SK-N-SH (cell line): ENCODE results near the gene SPTAN1. TPM values are rescaled to one million over a fixed set of nuclear protein-coding genes. Genes with fewer than 3 reads are reported as not detected.

Experiments used
- CTCF ChIA-PET: fragments of 300-600, 350-600 bp; formaldehyde crosslinking; extraction: SDS; loops from one replicate; lab custom pipeline; 2021; lab: Yijun Ruan, JAX
- POLR2A ChIA-PET: fragments of 350-600 bp; sonication (Branson Sonifier 250); formaldehyde crosslinking; extraction: SDS; loops from one replicate; lab custom pipeline; 2020; ENCODE audit warnings: antibody characterized with exemption, inconsistent platforms; lab: Yijun Ruan, JAX
- DNase-seq: peaks from one replicate; pipeline ENCODE4 v3.0.0; 2012
- H2AFZ ChIP-seq: fragments of 200-600 bp; sonication (generic); 2 replicates; pipeline ENCODE4 v1.8.1; 2016; ENCODE audit warnings: antibody characterized with exemption, mild to moderate bottlenecking, low read depth
- H3F3A ChIP-seq: fragments of 200-600 bp; sonication (generic); replicated peaks from 2 replicates; pipeline ENCODE3; 2016; ENCODE audit warnings: antibody characterized with exemption, mild to moderate bottlenecking; ENCODE audit not compliant: insufficient read depth
- H3K27ac ChIP-seq, 2 experiments: fragments of 200-500 bp in 1 of 2; fragments of 200-600 bp in 1 of 2; sonication (Bioruptor generic) in 1 of 2; sonication (generic), shearing (Covaris generic) in 1 of 2; 2 replicates each; pipeline versions ENCODE4 v1.5.1 to v1.6.1; 2014 to 2016; ENCODE audit warnings: low read depth in 2 of 2, inconsistent platforms in 1 of 2, low read length in 1 of 2, mild to moderate bottlenecking in 1 of 2, mixed read lengths in 1 of 2
- H3K27me3 ChIP-seq: fragments of 200-600 bp; sonication (generic), shearing (Covaris generic); 2 replicates; pipeline ENCODE4 v1.6.1; 2016; ENCODE audit warnings: mixed run types; ENCODE audit not compliant: insufficient read depth
- H3K36me3 ChIP-seq, 2 experiments: fragments of 200-500 bp in 1 of 2; fragments of 200-600 bp in 1 of 2; sonication (Bioruptor generic) in 1 of 2; sonication (generic) in 1 of 2; replicated peaks in 1 of 2; 2 replicates each; pipeline versions ENCODE3 to v1.5.1; 2014 to 2016; ENCODE audit warnings: low read length in 1 of 2, mild to moderate bottlenecking in 1 of 2; ENCODE audit not compliant: insufficient read depth in 2 of 2, control insufficient read depth in 1 of 2
- H3K4me1 ChIP-seq, 2 experiments: fragments of 200-500 bp in 1 of 2; fragments of 200-600 bp in 1 of 2; sonication (Bioruptor generic) in 1 of 2; sonication (generic), shearing (Covaris generic) in 1 of 2; 2 replicates each; pipeline versions ENCODE4 v1.5.1 to v1.6.1; 2014 to 2016; ENCODE audit warnings: low read depth in 1 of 2, low read length in 1 of 2, mixed run types in 1 of 2; ENCODE audit not compliant: insufficient read depth in 2 of 2, control insufficient read depth in 1 of 2
- H3K4me2 ChIP-seq: fragments of 200-600 bp; sonication (generic), shearing (Covaris generic); 2 replicates; pipeline ENCODE4 v1.6.1; 2017; ENCODE audit warnings: mixed run types
- H3K4me3 ChIP-seq, 2 experiments: fragments of 200-500 bp in 1 of 2; fragments of 200-600 bp in 1 of 2; sonication (Bioruptor generic) in 1 of 2; sonication (generic), shearing (Covaris generic) in 1 of 2; 2 replicates each; pipeline versions ENCODE4 v1.5.1 to v1.8.1; 2014 to 2016; ENCODE audit warnings: low read depth in 2 of 2, inconsistent platforms in 1 of 2, low read length in 1 of 2, mild to moderate bottlenecking in 1 of 2, mixed read lengths in 1 of 2, moderate library complexity in 1 of 2
- H3K79me2 ChIP-seq: fragments of 200-600 bp; sonication (generic); 2 replicates; pipeline ENCODE4 v1.8.1; 2017; ENCODE audit warnings: mild to moderate bottlenecking; ENCODE audit not compliant: insufficient read depth
- H3K9ac ChIP-seq: fragments of 200-600 bp; sonication (generic); 2 replicates; pipeline ENCODE4 v1.6.1; 2017; ENCODE audit warnings: mixed run types
- H3K9me2 ChIP-seq: fragments of 200-600 bp; sonication (generic); 2 replicates; pipeline ENCODE4 v1.6.1; 2017; ENCODE audit warnings: mixed run types
- H3K9me3 ChIP-seq: fragments of 200-600 bp; sonication (generic); 2 replicates; pipeline ENCODE4 v1.6.1; 2017; ENCODE audit warnings: mixed run types, mild to moderate bottlenecking, moderate library complexity
- H4K20me1 ChIP-seq: fragments of 200-600 bp; sonication (generic); 2 replicates; pipeline ENCODE4 v1.6.1; 2017; ENCODE audit warnings: mild to moderate bottlenecking, mixed run types; ENCODE audit not compliant: insufficient read depth
- CHD2 ChIP-seq: fragments of 150-350 bp; IDR thresholded peaks from 2 replicates; pipeline ENCODE4 v1.6.1; 2018; ENCODE audit warnings: low read length; ENCODE audit not compliant: partially characterized antibody
- CTCF ChIP-seq: fragments of 200-600 bp; sonication (generic); IDR thresholded peaks from 2 replicates; pipeline ENCODE4 v1.6.1; 2017; ENCODE audit warnings: antibody characterized with exemption, mild to moderate bottlenecking, moderate library complexity
- ELF1 ChIP-seq: IDR thresholded peaks from 2 replicates; pipeline ENCODE4 v1.4.0; 2012
- EP300 ChIP-seq, 2 experiments: IDR thresholded peaks; 2 replicates each; pipeline versions ENCODE4 v1.4.0 to v1.6.1; 2012; ENCODE audit warnings: borderline replicate concordance in 1 of 2, low read depth in 1 of 2, low read length in 1 of 2
- EZH2phosphoT487 ChIP-seq: fragments of 200-600 bp; sonication (generic); IDR thresholded peaks from 2 replicates; pipeline ENCODE4 v1.6.1; 2017; ENCODE audit warnings: low read depth, mixed run types, mild to moderate bottlenecking, antibody characterized with exemption, moderate library complexity, borderline replicate concordance
- FOSL2 ChIP-seq: IDR thresholded peaks from 2 replicates; pipeline ENCODE4 v1.4.0; 2012; ENCODE audit warnings: low read depth, mild to moderate bottlenecking, moderate library complexity, borderline replicate concordance
- FOXM1 ChIP-seq: IDR thresholded peaks from 2 replicates; pipeline ENCODE4 v1.4.0; 2012; ENCODE audit warnings: low read depth, mild to moderate bottlenecking
- GATA2 ChIP-seq: sonication (generic); formaldehyde crosslinking; IDR thresholded peaks from 2 replicates; pipeline ENCODE4 v1.5.0; 2020; ENCODE audit warnings: mild to moderate bottlenecking, missing genetic modification reagents
- IRF3 ChIP-seq: fragments of 150-350 bp; IDR thresholded peaks from 2 replicates; pipeline ENCODE4 v1.6.1; 2016; ENCODE audit warnings: mild to moderate bottlenecking, low read depth, low read length
- MAX ChIP-seq: IDR thresholded peaks from 2 replicates; pipeline ENCODE4 v1.4.0; 2012; ENCODE audit warnings: low read depth
- MXI1 ChIP-seq: IDR thresholded peaks from 2 replicates; pipeline ENCODE4 v1.6.1; 2012; ENCODE audit warnings: mild to moderate bottlenecking, low read depth, low read length, improper control_type of control experiment
- NFIC ChIP-seq: IDR thresholded peaks from 2 replicates; pipeline ENCODE4 v1.4.0; 2012; ENCODE audit warnings: borderline replicate concordance
- NRF1 ChIP-seq: IDR thresholded peaks from 2 replicates; pipeline ENCODE4 v1.6.1; 2012; ENCODE audit warnings: low read depth, mild to moderate bottlenecking, low read length
- PBX3 ChIP-seq: IDR thresholded peaks from 2 replicates; pipeline ENCODE4; 2012
- POLR2AphosphoS5 ChIP-seq: IDR thresholded peaks from 2 replicates; pipeline ENCODE4 v1.6.1; 2012; ENCODE audit warnings: low read depth, low read length
- RAD21 ChIP-seq: IDR thresholded peaks from 2 replicates; pipeline ENCODE4 v1.6.1; 2012; ENCODE audit warnings: mild to moderate bottlenecking, low read length
- RFX5 ChIP-seq: IDR thresholded peaks from 2 replicates; pipeline ENCODE4 v1.6.1; 2012; ENCODE audit warnings: mild to moderate bottlenecking, improper control_type of control experiment, low read length
- RXRA ChIP-seq: IDR thresholded peaks from 2 replicates; pipeline ENCODE4 v1.4.0; 2012; ENCODE audit warnings: low read depth, mild to moderate bottlenecking, borderline replicate concordance
- SIN3A ChIP-seq: IDR thresholded peaks from 2 replicates; pipeline ENCODE4 v1.6.1; 2012; ENCODE audit warnings: low read depth, mild to moderate bottlenecking, low read length, moderate library complexity, borderline replicate concordance
- SMC3 ChIP-seq: IDR thresholded peaks from 2 replicates; pipeline ENCODE4 v1.6.1; 2012; ENCODE audit warnings: low read depth, low read length, improper control_type of control experiment
- TCF12 ChIP-seq: IDR thresholded peaks from 2 replicates; pipeline ENCODE4 v1.4.0; 2012
- TEAD4 ChIP-seq: IDR thresholded peaks from 2 replicates; pipeline ENCODE4 v1.4.0; 2012; ENCODE audit warnings: mild to moderate bottlenecking, borderline replicate concordance; ENCODE audit not compliant: insufficient read depth
- USF2 ChIP-seq: fragments of 150-350 bp; IDR thresholded peaks from 2 replicates; pipeline ENCODE4 v1.6.1; 2017; ENCODE audit warnings: antibody characterized with exemption, low read length, low read depth, borderline replicate concordance
- YY1 ChIP-seq: IDR thresholded peaks from 2 replicates; pipeline ENCODE4 v1.4.0; 2012; ENCODE audit warnings: low read depth, mild to moderate bottlenecking
- ZBTB33 ChIP-seq: IDR thresholded peaks from 2 replicates; pipeline ENCODE4 v1.4.0; 2012; ENCODE audit warnings: low read depth, borderline replicate concordance
- WGBS: methylation state at CpG from one replicate; pipeline ENCODE4 v1.1.6; 2017; ENCODE audit warnings: low lambda C conversion rate; 5-methylcytosine and 5-hydroxymethylcytosine counted together
- polyA plus RNA-seq, 3 experiments: library from polyadenylated mRNA; depleted of rRNA; stranded (reverse); fragments of >200 nt; gene quantifications; 2 replicates each; pipeline ENCODE4 v1.2.3, GENCODE V29; 2012

Gene SPTAN1
- polyA plus RNA-seq, 1 of the 3 experiments (the other 2 are of a cell fraction), result 177 TPM

- peaks cover 82% of the 10 kb centered on the region for H4K20me1 ChIP-seq
- POLR2A ChIA-PET, result interaction anchor here (0.6 kb wide), 1 partner anchor 7 kb away, joined by 3 read pairs; no protein-coding TSS in a partner anchor
- peak; percentile 88 for TF ChIP-seq GATA2 (CRISPR knock-in tag)
- TF ChIP-seq TCF12, result peak; percentile 33
- TF ChIP-seq CHD2, result no peak
- no peak for TF ChIP-seq CTCF
- no peak for TF ChIP-seq TEAD4
- TF ChIP-seq USF2, result no peak
- peak; percentile 51; the same call in 1 of the 2 replicates for TF ChIP-seq RFX5
- peak; percentile 81 for TF ChIP-seq MAX
- TF ChIP-seq ZBTB33, result no peak
- TF ChIP-seq RXRA, result no peak
- peak; percentile 15 for TF ChIP-seq PBX3
- peak; percentile 17; the same call in 1 of the 2 replicates for TF ChIP-seq RAD21
- TF ChIP-seq FOSL2, result no peak; the same call in 1 of the 2 replicates
- TF ChIP-seq NFIC, result peak; percentile 83
- no peak for TF ChIP-seq SMC3
- TF ChIP-seq ELF1, result no peak
- TF ChIP-seq FOXM1, result no peak
- TF ChIP-seq POLR2AphosphoS5, result no peak; the same call in 1 of the 2 replicates
- TF ChIP-seq YY1, result no peak
- no peak for TF ChIP-seq EZH2phosphoT487
- peak; percentile 88; the same call in 1 of the 2 replicates for TF ChIP-seq MXI1
- no peak for TF ChIP-seq NRF1
- peak; percentile 0 to 71; a peak in 2 of 4 replicates for TF ChIP-seq EP300 (IDR thresholded peaks at IDR 0.05; ENCODE audit: borderline replicate concordance in 1 of 2, low read depth in 1 of 2, low read length in 1 of 2)
- TF ChIP-seq SIN3A, result peak; percentile 5; the same call in 1 of the 2 replicates
- no peak for TF ChIP-seq IRF3
These were observed 6.3 kb downstream of the SPTAN1 start for GRCh38 chr9:128558431-128559310.

More at GRCh38 chr9:128558431-128559310, 6.3 kb downstream of the SPTAN1 start:
- Histone ChIP-seq H3K9me3 (no peaks in the 10 kb centered on the region), H3F3A (peaks cover 37% of the 10 kb centered on the region), H3K79me2 (peaks cover 94% of the 10 kb centered on the region), H3K27me3 (no peaks in the 10 kb centered on the region), H2AFZ (no peak overlapping the region), H3K36me3 (peaks cover 3 to 13% of the 10 kb centered on the region in 2 experiments), H3K4me1 (peaks cover 27 to 47% of the 10 kb centered on the region in 2 experiments), H3K27ac (peak overlapping the region; percentile 77 to 87), H3K9ac (peak overlapping the region; percentile 17; the same call in 1 of the 2 replicates), H3K4me2 (peak overlapping the region; percentile 82), H3K4me3 (peak overlapping the region; percentile 12 to 47; a peak in 3 of 4 replicates), H3K9me2 (no peaks in the 10 kb centered on the region)
- peak; percentile 72 for DNase-seq
- WGBS, result 2% methylated on average over 12 of the region's 12 CpGs
- CTCF ChIA-PET, result interaction anchor here (0.8 to 1.5 kb wide), 2 partner anchors 17 to 120 kb away, joined by 4 to 5 read pairs; no protein-coding TSS in a partner anchor
